GM13977 (cell line): ENCODE results near the gene RDH5.

Experiments used
- DNase-seq: peaks from one replicate; pipeline ENCODE4 v3.0.0; 2012; ENCODE audit warnings: low spot score
- in situ Hi-C: fragments of 300-500 bp; cut with MboI; formaldehyde crosslinking; loops from one replicate; pipeline ENCODE4 v1.12.0; 2022; ENCODE audit warnings: low sequenced_read_pairs, low pct_unique_long_range_greater_than_20kb, mixed read lengths, inconsistent platforms; ENCODE audit not compliant: unreplicated experiment
- TF ChIP-seq, protein P1 (sequence below): IDR thresholded peaks from 2 replicates; pipeline ENCODE4 v1.5.1; 2012; ENCODE audit warnings: mild to moderate bottlenecking, control low read depth; ENCODE audit not compliant: insufficient read depth; ENCODE audit errors: extremely low read depth, missing control alignments

The RDH5 gene

GRCh38 chr12:55699471-55700055 lies 20.6 kb upstream of the RDH5 start:
- in situ Hi-C loops = no loop called here
- DNase-seq = no peak
- TF ChIP-seq, protein P1, sequence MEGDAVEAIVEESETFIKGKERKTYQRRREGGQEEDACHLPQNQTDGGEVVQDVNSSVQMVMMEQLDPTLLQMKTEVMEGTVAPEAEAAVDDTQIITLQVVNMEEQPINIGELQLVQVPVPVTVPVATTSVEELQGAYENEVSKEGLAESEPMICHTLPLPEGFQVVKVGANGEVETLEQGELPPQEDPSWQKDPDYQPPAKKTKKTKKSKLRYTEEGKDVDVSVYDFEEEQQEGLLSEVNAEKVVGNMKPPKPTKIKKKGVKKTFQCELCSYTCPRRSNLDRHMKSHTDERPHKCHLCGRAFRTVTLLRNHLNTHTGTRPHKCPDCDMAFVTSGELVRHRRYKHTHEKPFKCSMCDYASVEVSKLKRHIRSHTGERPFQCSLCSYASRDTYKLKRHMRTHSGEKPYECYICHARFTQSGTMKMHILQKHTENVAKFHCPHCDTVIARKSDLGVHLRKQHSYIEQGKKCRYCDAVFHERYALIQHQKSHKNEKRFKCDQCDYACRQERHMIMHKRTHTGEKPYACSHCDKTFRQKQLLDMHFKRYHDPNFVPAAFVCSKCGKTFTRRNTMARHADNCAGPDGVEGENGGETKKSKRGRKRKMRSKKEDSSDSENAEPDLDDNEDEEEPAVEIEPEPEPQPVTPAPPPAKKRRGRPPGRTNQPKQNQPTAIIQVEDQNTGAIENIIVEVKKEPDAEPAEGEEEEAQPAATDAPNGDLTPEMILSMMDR = no peak

DNA sequence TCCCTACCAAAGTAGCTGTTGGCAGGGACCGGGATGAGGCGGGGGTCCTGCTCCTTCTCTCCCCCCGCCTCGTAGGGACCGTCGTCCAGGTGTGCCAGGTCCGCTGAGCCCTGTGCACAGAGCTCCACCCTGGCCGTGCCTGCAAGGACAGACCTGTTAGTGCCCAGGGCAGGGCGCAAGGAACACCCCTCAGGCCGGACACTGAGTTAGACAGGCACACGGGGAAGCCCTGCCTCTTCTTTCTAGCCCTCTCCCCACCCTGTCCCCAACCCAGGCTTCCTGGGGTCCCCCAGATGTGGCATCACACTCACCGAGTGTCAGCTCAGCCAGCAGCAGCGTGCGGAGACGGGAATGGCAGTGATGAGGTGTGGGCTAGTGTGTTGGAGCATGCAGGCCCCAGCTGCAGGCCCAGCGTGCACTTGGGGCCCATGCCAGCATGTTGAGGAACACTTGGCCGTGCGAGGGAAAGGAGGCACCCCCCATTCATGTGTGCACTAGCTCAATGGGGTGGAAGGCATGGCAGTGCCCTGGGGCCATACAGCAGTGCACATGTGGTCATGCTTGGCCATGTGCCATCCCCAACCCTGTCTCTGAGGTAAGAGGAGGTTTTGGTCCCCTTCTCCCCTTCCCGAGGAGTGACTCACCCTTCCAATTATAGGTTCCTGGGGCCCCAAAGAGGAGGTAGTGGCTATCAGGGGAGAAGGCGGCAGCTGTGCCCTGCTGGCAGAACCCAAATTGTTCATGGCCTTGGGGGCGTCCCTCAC lies 19.8 kb upstream of the RDH5 start:
- TF ChIP-seq, protein P1 = no peak
- in situ Hi-C loops = no loop called here
- DNase-seq = no peak

DNA sequence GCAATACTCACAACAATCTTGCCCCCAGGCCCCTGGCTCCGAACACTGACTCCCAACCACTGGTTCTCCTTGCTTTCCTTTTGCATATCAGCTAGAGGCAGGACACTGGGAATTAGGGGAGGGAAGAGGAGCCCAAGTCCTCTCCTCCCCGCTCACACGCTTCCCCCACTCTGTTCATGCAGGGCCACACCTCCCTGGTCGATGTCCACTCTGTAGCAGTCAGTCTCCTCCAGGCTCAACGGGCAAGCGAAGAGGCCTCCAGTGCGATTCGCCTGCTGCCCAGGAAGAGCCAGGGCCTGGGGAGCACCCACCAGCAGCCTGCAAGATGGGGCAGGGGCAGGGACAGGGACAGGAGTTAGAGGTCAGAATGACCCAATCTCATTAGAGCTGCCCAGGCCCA lies 17.3 kb upstream of the RDH5 start:
- in situ Hi-C loops = no loop called here
- no peak for DNase-seq
- TF ChIP-seq, protein P1 = no peak

DNA sequence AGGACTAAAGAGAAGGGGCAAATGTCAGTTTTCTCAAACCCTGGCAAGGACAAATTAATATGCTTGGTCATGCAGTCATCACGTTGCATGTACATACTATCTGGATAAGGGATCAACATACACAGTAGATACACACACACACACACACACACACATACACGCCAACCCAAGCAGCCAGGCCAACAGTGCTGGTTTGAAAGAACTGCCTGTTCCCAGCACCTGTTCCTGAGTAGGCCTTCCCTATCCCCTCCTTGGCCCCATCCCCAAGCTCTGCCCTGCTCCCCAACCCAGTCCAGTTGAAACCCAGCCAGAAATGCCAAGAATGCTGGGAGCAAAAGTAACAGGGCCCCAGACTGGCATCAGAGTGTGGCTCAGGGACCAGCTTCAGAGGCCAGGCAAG lies 16.9 kb upstream of the RDH5 start:
- TF ChIP-seq, protein P1 = no peak
- in situ Hi-C loops = no loop called here

GRCh38 chr12:55703901-55704761 lies 16.1 kb upstream of the RDH5 start:
- in situ Hi-C loops = no loop called here
- no peak for DNase-seq
- TF ChIP-seq, protein P1 = no peak

More for the DNA sequence above, 16.9 kb upstream of the RDH5 start:
- DNase-seq = no peak

DNA sequence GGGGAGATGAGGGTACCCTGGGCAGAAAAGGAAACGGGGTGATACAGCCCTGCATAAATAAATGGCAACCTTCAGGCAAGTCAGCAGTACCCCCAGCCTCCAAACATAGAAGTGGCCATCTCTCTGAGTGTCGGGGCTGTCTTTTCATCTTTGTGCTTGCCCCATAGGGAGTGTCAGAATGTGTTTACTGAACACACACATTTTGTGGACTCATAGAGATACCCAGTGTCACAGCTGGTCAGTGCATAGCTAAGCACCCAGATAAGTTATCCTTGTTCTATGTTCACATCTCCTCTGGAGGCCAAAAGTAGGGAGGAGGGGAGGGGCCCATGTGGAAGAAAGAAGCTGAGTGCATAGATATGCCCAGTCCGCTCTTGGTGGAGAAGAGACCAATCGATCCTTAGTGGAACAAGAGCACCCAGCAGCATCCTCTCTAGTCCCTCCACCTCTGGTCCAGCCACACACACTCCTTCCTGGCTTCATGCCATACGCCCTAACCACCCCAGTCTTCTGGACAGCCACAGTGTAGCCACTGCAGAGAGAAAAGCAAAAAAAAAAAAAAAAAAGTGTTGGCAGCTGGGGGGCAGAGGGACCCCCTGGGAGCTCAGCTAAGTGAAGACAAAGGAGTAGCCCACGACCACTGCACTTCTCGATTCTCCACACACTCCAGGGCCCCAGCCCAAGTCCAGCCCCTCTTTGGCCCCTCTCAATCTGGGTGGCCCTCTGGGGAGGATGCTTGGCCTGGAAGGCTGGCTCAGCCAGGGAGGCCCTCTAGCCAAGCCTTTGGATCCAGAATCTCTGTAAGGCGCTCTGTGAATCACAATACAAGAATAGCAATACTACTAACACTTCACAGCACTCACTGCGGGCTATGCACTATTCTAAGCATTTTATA lies 15.1 kb upstream of the RDH5 start:
- TF ChIP-seq, protein P1 = no peak
- DNase-seq = no peak
- in situ Hi-C loops = no loop called here
